Astrocyte (in vitro differentiated cells and primary cell): ENCODE measurements around the gene CACNA1D. TPM values are rescaled to one million over a fixed set of nuclear protein-coding genes. Genes with fewer than 3 reads are reported as not detected.

ENCODE experiments used
- DNase-seq: peaks from one replicate; pipeline ENCODE4 v3.0.0-alpha.2; 2010; ENCODE audit warnings: low read depth
- FAIRE-seq: peaks from 2 replicates; lab custom pipeline; 2011; peaks lifted over from hg19 to GRCh38; lab: Jason Lieb, UNC
- H2AFZ ChIP-seq: 2 replicates; pipeline ENCODE4 v1.6.0; 2012; ENCODE audit warnings: low read depth, low read length, inconsistent platforms
- H3K27ac ChIP-seq: 2 replicates; pipeline ENCODE4 v1.5.1; 2011; ENCODE audit warnings: low read depth, low read length, inconsistent platforms
- H3K27me3 ChIP-seq: 2 replicates; pipeline ENCODE4 v1.6.0; 2011; ENCODE audit warnings: low read length, inconsistent platforms; ENCODE audit not compliant: insufficient read depth
- H3K36me3 ChIP-seq: 2 replicates; pipeline ENCODE4 v1.5.1; 2011; ENCODE audit warnings: low read length, inconsistent platforms; ENCODE audit not compliant: insufficient read depth
- H3K4me1 ChIP-seq: 2 replicates; pipeline ENCODE4 v1.5.1; 2011; ENCODE audit warnings: low read length, inconsistent platforms; ENCODE audit not compliant: insufficient read depth
- H3K4me2 ChIP-seq: 2 replicates; pipeline ENCODE4 v1.6.0; 2012; ENCODE audit warnings: low read length, inconsistent platforms
- H3K4me3 ChIP-seq: 2 replicates; pipeline ENCODE4 v1.5.1; 2011; ENCODE audit warnings: low read depth, mild to moderate bottlenecking, low read length, inconsistent platforms; ENCODE audit not compliant: insufficient read depth
- H3K79me2 ChIP-seq: 2 replicates; pipeline ENCODE4 v1.6.0; 2012; ENCODE audit warnings: mild to moderate bottlenecking, low read length, inconsistent platforms; ENCODE audit not compliant: insufficient read depth
- H3K9ac ChIP-seq: 2 replicates; pipeline ENCODE4 v1.6.0; 2012; ENCODE audit warnings: mild to moderate bottlenecking, low read length, inconsistent platforms
- H3K9me3 ChIP-seq: 2 replicates; pipeline ENCODE4 v1.5.1; 2012; ENCODE audit warnings: low read depth, mild to moderate bottlenecking, low read length, inconsistent platforms; ENCODE audit not compliant: insufficient read depth
- H4K20me1 ChIP-seq: 2 replicates; pipeline ENCODE4 v1.6.0; 2012; ENCODE audit warnings: low read length, inconsistent platforms; ENCODE audit not compliant: insufficient read depth
- H3K27ac Mint-ChIP-seq: one replicate; pipeline ENCODE4 v1.8.0; 2021; ENCODE audit warnings: mild to moderate bottlenecking, mixed read lengths; ENCODE audit not compliant: unreplicated experiment
- H3K27me3 Mint-ChIP-seq: one replicate; pipeline ENCODE4 v1.8.0; 2021; ENCODE audit warnings: low read depth, mixed read lengths; ENCODE audit not compliant: unreplicated experiment
- H3K36me3 Mint-ChIP-seq: one replicate; pipeline ENCODE4 v1.8.0; 2021; ENCODE audit warnings: low read depth, mixed read lengths; ENCODE audit not compliant: unreplicated experiment
- H3K4me1 Mint-ChIP-seq: one replicate; pipeline ENCODE4 v1.8.0; 2021; ENCODE audit warnings: low read depth, mixed read lengths; ENCODE audit not compliant: unreplicated experiment
- H3K4me3 Mint-ChIP-seq: one replicate; pipeline ENCODE4 v1.8.0; 2021; ENCODE audit warnings: mild to moderate bottlenecking, moderate library complexity, mixed read lengths; ENCODE audit not compliant: unreplicated experiment
- H3K9me3 Mint-ChIP-seq: one replicate; pipeline ENCODE4 v1.8.0; 2021; ENCODE audit warnings: mild to moderate bottlenecking, mixed read lengths; ENCODE audit not compliant: unreplicated experiment
- CTCF ChIP-seq: IDR thresholded peaks from 2 replicates; pipeline ENCODE4 v1.5.1; 2011; ENCODE audit warnings: low read depth, mild to moderate bottlenecking, inconsistent platforms, low read length, moderate library complexity; ENCODE audit not compliant: insufficient read depth
- EZH2 ChIP-seq: IDR thresholded peaks from 2 replicates; pipeline ENCODE4 v1.6.1; 2012; ENCODE audit warnings: mild to moderate bottlenecking, low read length, inconsistent platforms; ENCODE audit not compliant: insufficient read depth
- total RNA-seq: library from RNA; stranded (reverse); gene quantifications from 2 replicates; pipeline ENCODE4 v1.2.1, GENCODE V29; 2021

Gene CACNA1D
- total RNA-seq, 1 donor from 2014 or later, result 0.41 TPM

DNA sequence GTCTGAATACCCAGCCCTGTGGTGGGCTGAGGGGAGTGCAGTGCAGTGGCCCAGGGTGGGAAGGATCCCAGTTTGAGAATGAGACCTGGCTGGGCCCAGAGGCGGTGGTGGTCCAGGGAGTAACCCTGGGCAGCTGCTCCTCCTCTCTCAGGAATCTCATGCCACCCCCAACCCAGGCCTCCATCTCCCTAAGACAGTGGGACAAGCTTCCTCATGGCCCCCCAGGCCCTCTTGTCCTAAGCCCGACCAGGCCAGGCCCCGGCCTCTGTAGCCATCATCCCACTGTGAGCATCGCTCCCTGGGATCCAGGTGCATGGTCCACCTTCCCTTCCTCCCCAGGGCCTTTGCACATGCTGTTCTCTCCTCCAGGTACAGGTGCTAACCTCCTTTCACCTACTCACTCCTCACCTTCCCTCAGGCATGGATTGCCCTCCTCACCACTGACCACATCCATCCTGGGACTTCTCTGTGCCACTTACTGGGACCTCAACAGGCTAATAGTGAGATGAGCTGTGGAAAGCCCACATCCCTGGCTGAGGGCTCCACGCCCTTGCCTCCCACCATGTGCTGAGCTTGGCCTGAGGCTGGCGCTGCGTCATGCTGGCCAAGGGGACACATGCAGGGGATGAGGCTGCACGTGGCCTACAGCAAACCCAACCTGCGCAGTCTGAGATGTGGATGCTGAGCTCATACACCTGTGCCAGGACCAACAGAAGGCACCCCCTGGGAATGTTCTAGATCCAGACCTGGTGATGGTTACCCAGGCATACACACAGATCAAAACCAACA is 341.9 kb downstream of the CACNA1D start:
- Histone ChIP-seq H3K9ac (no peak overlapping the region), H3K79me2 (no peaks in the 10 kb centered on the region), H2AFZ (no peak overlapping the region), H3K36me3 (no peaks in the 10 kb centered on the region), H3K4me2 (no peak overlapping the region), H3K4me1 (no peaks in the 10 kb centered on the region), H3K27me3 (no peaks in the 10 kb centered on the region), H3K4me3 (no peak overlapping the region), H4K20me1 (no peaks in the 10 kb centered on the region), H3K27ac (no peak overlapping the region), H3K9me3 (no peaks in the 10 kb centered on the region)
- Mint-ChIP-seq H3K36me3 (no peaks in the 10 kb centered on the region), H3K27me3 (peaks cover 5% of the 10 kb centered on the region), H3K27ac (no peak overlapping the region), H3K9me3 (no peaks in the 10 kb centered on the region), H3K4me1 (no peaks in the 10 kb centered on the region), H3K4me3 (no peak overlapping the region)
- TF ChIP-seq EZH2, result no peak
- TF ChIP-seq CTCF, result no peak
- FAIRE-seq, result no peak
- no peak for DNase-seq

DNA sequence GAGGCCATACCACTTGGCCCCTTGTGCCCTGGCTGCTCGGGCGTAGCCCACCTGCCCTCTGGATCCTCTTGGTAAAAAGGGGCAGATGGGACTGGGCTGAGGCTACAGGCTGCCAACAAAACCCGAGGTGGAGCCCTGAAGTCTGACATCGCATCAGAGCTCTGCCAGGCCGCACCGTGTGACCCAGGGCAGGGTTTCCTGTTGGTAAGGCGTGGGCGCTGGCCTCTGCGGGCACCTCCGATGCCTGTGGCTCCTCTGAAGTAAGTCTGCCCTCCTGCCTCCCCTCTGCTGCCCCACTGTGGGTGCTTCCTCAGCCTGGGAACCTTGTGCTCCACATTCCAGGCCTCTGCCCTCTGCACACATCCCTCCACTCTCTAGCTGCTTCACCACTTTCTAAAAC is 342.9 kb downstream of the CACNA1D start:
- DNase-seq, result no peak
- no peak overlapping the region for H3K27ac Mint-ChIP-seq
- H3K4me1 Mint-ChIP-seq, result no peaks in the 10 kb centered on the region
- H3K27me3 Mint-ChIP-seq, result peaks cover 5% of the 10 kb centered on the region
- Histone ChIP-seq H3K4me3 (no peak overlapping the region), H4K20me1 (no peaks in the 10 kb centered on the region), H3K27ac (no peak overlapping the region), H3K4me1 (no peaks in the 10 kb centered on the region), H2AFZ (no peak overlapping the region), H3K79me2 (no peaks in the 10 kb centered on the region), H3K27me3 (peaks cover 1% of the 10 kb centered on the region), H3K36me3 (no peaks in the 10 kb centered on the region), H3K9ac (no peak overlapping the region), H3K9me3 (no peaks in the 10 kb centered on the region), H3K4me2 (no peak overlapping the region)
- no peaks in the 10 kb centered on the region for H3K36me3 Mint-ChIP-seq
- H3K9me3 Mint-ChIP-seq, result no peaks in the 10 kb centered on the region
- H3K4me3 Mint-ChIP-seq, result no peak overlapping the region
- no peak for FAIRE-seq
- TF ChIP-seq EZH2 (no peak), CTCF (no peak)

DNA sequence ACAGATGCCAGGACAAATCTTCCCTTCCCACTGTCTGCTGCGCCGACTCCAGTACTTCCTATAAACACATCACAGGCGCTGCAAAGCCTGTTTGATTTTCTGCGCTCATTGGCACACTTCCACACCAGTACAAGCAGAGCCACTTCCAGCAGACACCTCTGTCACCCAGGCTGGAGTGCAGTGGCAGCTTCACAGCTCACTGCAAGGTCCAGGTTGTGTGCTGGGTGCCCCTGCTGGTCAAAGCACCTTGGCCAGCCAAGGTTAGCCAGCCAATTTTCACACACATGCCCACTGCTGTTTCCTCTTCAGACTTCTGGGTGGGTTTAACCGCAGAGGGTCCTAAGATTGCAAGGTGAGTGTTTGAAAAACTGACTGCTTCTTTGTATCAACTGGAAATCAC is 346.9 kb downstream of the CACNA1D start:
- Histone ChIP-seq H3K4me1 (peaks cover 3% of the 10 kb centered on the region), H2AFZ (no peak overlapping the region), H4K20me1 (no peaks in the 10 kb centered on the region), H3K9me3 (no peaks in the 10 kb centered on the region), H3K27me3 (peaks cover 3% of the 10 kb centered on the region), H3K27ac (no peak overlapping the region), H3K4me3 (no peak overlapping the region), H3K4me2 (no peak overlapping the region), H3K9ac (no peak overlapping the region), H3K79me2 (no peaks in the 10 kb centered on the region), H3K36me3 (no peaks in the 10 kb centered on the region)
- TF ChIP-seq CTCF (no peak), EZH2 (no peak)
- DNase-seq (no peak), FAIRE-seq (no peak)
- H3K27me3 Mint-ChIP-seq, result peaks cover 12% of the 10 kb centered on the region
- no peaks in the 10 kb centered on the region for H3K36me3 Mint-ChIP-seq
- peaks cover 2% of the 10 kb centered on the region for H3K4me1 Mint-ChIP-seq
- no peaks in the 10 kb centered on the region for H3K9me3 Mint-ChIP-seq
- no peak overlapping the region for H3K4me3 Mint-ChIP-seq
- H3K27ac Mint-ChIP-seq, result no peak overlapping the region
